HepG2 (cell line): ENCODE results near the gene KIRREL3.

Experiments
- IKZF1 ChIP-seq: fragments of 450-650 bp; IDR thresholded peaks from 2 replicates; pipeline ENCODE4 v1.7.1; 2016
- SSRP1 ChIP-seq: IDR thresholded peaks from 2 replicates; pipeline ENCODE4 v1.6.1; 2016; ENCODE audit warnings: control low read depth

- TF ChIP-seq SSRP1 (no peak), IKZF1 (no peak)
These were observed 413.0 kb downstream of the KIRREL3 start for GRCh38 chr11:126587541-126587940.
